Loucy (cell line): ENCODE results near the gene LATS1.

Experiments used
- H2AFZ ChIP-seq: fragments of 200-600 bp; sonication (generic); 2 replicates; pipeline ENCODE4 v1.6.0; 2016; ENCODE audit warnings: antibody characterized with exemption, mild to moderate bottlenecking, low read length, moderate library complexity
- H3F3A ChIP-seq: fragments of 200-600 bp; 2 replicates; pipeline ENCODE4 v1.6.0; 2016; ENCODE audit warnings: antibody characterized with exemption, low read depth, mild to moderate bottlenecking
- H3K27me3 ChIP-seq: fragments of 200-600 bp; sonication (generic); 2 replicates; pipeline ENCODE4 v1.6.1; 2014; ENCODE audit warnings: low read length, mild to moderate bottlenecking; ENCODE audit not compliant: insufficient read depth, poor library complexity, severe bottlenecking
- H3K36me3 ChIP-seq: fragments of 200-600 bp; sonication (generic); 2 replicates; pipeline ENCODE4 v1.6.1; 2016; ENCODE audit warnings: low read length; ENCODE audit not compliant: insufficient read depth
- H3K4me1 ChIP-seq: fragments of 200-600 bp; sonication (generic); 2 replicates; pipeline ENCODE4 v1.5.1; 2014; ENCODE audit warnings: low read length, mild to moderate bottlenecking; ENCODE audit not compliant: insufficient read depth, poor library complexity, severe bottlenecking
- H3K4me2 ChIP-seq: fragments of 200-600 bp; sonication (generic); 2 replicates; pipeline ENCODE4 v1.6.0; 2014; ENCODE audit warnings: antibody characterized with exemption, low read length, low read depth, mild to moderate bottlenecking; ENCODE audit not compliant: poor library complexity, severe bottlenecking
- H3K4me3 ChIP-seq: fragments of 200-600 bp; sonication (generic); 2 replicates; pipeline ENCODE4 v1.5.1; 2014; ENCODE audit warnings: low read length, mild to moderate bottlenecking, mixed read lengths; ENCODE audit not compliant: poor library complexity, severe bottlenecking
- H3K79me2 ChIP-seq: fragments of 200-600 bp; sonication (generic); 2 replicates; pipeline ENCODE4 v1.6.1; 2014; ENCODE audit warnings: low read length; ENCODE audit not compliant: insufficient read depth
- H3K9ac ChIP-seq: fragments of 200-600 bp; sonication (generic); 2 replicates; pipeline ENCODE4 v1.6.0; 2014; ENCODE audit warnings: mild to moderate bottlenecking, low read depth, low read length, moderate library complexity; ENCODE audit not compliant: poor library complexity, severe bottlenecking
- H3K9me2 ChIP-seq: fragments of 200-600 bp; sonication (generic); replicated peaks from 2 replicates; pipeline ENCODE4 v1.6.1; 2016; ENCODE audit warnings: low read depth, low read length, mixed read lengths
- H3K9me3 ChIP-seq: fragments of 200-600 bp; sonication (generic); 2 replicates; pipeline ENCODE4 v1.6.1; 2014; ENCODE audit warnings: mild to moderate bottlenecking, antibody characterized with exemption, low read length, low read depth; ENCODE audit not compliant: insufficient read depth
- H4K20me1 ChIP-seq: fragments of 200-600 bp; sonication (generic); 2 replicates; pipeline ENCODE4 v1.6.0; 2014; ENCODE audit warnings: antibody characterized with exemption, low read length, mild to moderate bottlenecking; ENCODE audit not compliant: insufficient read depth, poor library complexity, severe bottlenecking
- CTCF ChIP-seq: fragments of 200-600 bp; sonication (generic); conservative IDR thresholded peaks from 2 replicates; pipeline ENCODE4 v1.5.1; 2014; ENCODE audit warnings: mild to moderate bottlenecking, antibody characterized with exemption, low read length
- EZH2phosphoT487 ChIP-seq: fragments of 200-600 bp; IDR thresholded peaks from 2 replicates; pipeline ENCODE4 v1.6.1; 2018; ENCODE audit warnings: antibody characterized with exemption, mild to moderate bottlenecking, moderate library complexity, borderline replicate concordance

LATS1 gene

GRCh38 chr6:149696901-149697300 is 21.0 kb downstream of the LATS1 start:
- Histone ChIP-seq H3K9me2 (no peaks in the 10 kb centered on the region), H2AFZ (no peak overlapping the region), H3K4me2 (no peak overlapping the region), H4K20me1 (peaks cover 77% of the 10 kb centered on the region), H3K4me3 (no peak overlapping the region), H3F3A (no peaks in the 10 kb centered on the region), H3K4me1 (no peaks in the 10 kb centered on the region), H3K79me2 (peaks cover 89% of the 10 kb centered on the region), H3K9me3 (no peaks in the 10 kb centered on the region), H3K27me3 (no peaks in the 10 kb centered on the region), H3K36me3 (peaks cover 89% of the 10 kb centered on the region), H3K9ac (no peak overlapping the region)
- TF ChIP-seq EZH2phosphoT487 (no peak), CTCF (no peak)

GRCh38 chr6:149694921-149695320 is 23.0 kb downstream of the LATS1 start:
- no peaks in the 10 kb centered on the region for H3K9me2 ChIP-seq
- no peaks in the 10 kb centered on the region for H3F3A ChIP-seq
- TF ChIP-seq EZH2phosphoT487: no peak
- TF ChIP-seq CTCF: no peak
- no peaks in the 10 kb centered on the region for H3K4me1 ChIP-seq
- H3K36me3 ChIP-seq: peaks cover 90% of the 10 kb centered on the region
- H3K9ac ChIP-seq: no peak overlapping the region
- peaks cover 71% of the 10 kb centered on the region for H4K20me1 ChIP-seq
- no peaks in the 10 kb centered on the region for H3K9me3 ChIP-seq
- H2AFZ ChIP-seq: no peak overlapping the region
- no peak overlapping the region for H3K4me3 ChIP-seq
- no peaks in the 10 kb centered on the region for H3K27me3 ChIP-seq
- H3K79me2 ChIP-seq: peaks cover 81% of the 10 kb centered on the region
- H3K4me2 ChIP-seq: no peak overlapping the region

GRCh38 chr6:149691201-149691600 is 26.7 kb downstream of the LATS1 start:
- peaks cover 67% of the 10 kb centered on the region for H3K79me2 ChIP-seq
- no peak overlapping the region for H3K9ac ChIP-seq
- peaks cover 52% of the 10 kb centered on the region for H4K20me1 ChIP-seq
- TF ChIP-seq EZH2phosphoT487 (no peak), CTCF (no peak)
- peaks cover 76% of the 10 kb centered on the region for H3K36me3 ChIP-seq
- H3K9me3 ChIP-seq: no peaks in the 10 kb centered on the region
- no peaks in the 10 kb centered on the region for H3K27me3 ChIP-seq
- H3K9me2 ChIP-seq: no peaks in the 10 kb centered on the region
- no peaks in the 10 kb centered on the region for H3F3A ChIP-seq
- no peaks in the 10 kb centered on the region for H3K4me1 ChIP-seq
- no peak overlapping the region for H3K4me2 ChIP-seq
- no peak overlapping the region for H3K4me3 ChIP-seq
- no peak overlapping the region for H2AFZ ChIP-seq
